ENCODE data around the gene ABI3BP.
"Not testable (repeated sequence)": the region's sequence is repeated elsewhere in the genome, so short reads cannot be mapped to it uniquely, and the experiment has no call there.

ABI3BP gene, protein sequence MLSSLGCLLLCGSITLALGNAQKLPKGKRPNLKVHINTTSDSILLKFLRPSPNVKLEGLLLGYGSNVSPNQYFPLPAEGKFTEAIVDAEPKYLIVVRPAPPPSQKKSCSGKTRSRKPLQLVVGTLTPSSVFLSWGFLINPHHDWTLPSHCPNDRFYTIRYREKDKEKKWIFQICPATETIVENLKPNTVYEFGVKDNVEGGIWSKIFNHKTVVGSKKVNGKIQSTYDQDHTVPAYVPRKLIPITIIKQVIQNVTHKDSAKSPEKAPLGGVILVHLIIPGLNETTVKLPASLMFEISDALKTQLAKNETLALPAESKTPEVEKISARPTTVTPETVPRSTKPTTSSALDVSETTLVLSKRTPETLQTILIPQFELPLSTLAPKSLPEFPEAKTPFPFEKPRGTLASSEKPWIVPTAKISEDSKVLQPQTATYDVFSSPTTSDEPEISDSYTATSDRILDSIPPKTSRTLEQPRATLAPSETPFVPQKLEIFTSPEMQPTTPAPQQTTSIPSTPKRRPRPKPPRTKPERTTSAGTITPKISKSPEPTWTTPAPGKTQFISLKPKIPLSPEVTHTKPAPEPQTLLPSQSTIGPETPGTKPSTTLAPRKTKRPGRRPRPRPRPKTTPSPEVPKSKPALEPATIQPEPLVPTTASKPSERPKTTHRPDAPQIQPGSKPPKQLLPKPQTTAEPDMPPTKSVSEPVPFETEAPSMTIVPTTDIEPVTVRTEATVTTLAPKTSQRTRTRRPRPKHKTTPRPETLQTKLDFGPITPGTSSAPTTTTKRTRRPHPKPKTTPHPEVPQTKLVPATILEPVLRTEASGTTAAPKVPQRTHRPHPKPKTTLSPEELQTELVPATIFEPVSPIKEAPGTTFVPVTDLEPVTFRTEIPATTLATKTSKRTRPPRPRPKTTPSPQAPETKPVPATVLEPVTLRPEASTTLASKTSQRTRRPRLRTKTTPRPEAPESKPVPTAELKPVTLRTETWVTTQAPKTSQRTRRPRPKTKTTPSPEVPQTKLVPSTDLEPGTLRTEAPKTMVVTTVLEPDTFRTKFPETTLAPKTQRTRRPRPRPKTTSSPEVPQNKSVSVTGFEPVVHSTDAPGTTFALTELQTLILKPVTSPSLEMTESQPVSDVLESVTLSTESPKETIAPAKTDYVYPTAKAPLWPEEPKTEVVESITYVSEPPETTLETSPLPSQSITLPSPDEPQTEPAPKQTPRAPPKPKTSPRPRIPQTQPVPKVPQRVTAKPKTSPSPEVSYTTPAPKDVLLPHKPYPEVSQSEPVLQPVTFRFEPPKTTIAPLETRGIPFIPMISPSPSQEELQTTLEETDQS (N-terminal part only)

DNA sequence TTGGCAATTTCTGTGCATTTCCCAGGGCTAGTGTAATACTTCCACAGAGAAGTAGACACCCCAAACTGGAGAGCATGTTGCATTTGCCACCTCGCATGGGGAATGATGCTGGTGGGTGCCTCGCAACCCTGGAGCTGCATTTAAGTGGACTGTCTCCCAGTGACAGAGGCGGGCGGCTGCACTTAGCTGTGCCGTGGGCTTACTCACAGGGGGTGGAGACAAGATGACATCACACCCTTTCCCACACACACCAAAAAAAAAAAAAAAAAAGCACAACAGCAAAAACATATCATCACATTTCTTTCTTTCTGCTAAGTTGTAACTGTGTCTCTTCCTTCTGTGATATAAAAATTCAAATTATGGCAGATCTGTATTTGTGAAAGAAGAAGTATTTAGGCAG is at the start of gene ABI3BP:
Gene ABI3BP, minus strand, starts transcription at position 113 of the 400 bp plus-strand sequence. Its CDS starts 37 bp downstream, at position 76.
- peak in 1 of 2 donors; percentile 19 for DNase-seq

DNA sequence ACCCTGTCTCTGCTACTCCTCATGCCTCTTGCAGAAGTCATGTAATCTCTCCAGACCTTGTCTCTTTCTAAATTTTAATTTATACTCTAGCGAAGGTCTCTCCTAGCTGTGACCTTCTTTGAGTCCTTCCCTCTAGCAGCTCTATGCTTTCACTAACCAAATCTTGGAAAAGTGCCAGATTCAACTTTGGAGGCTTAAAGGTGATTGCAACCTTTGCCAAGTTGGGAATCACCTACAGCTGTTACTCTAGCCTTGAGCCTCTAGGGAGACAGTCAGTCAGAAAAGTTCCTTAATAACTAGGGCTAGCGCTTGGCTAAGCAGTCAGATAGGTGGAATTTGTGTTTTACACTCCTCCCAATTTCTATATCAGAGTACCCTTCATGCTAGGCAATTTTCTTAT is 46.1 kb upstream of the ABI3BP start:
- no peak for DNase-seq

DNA sequence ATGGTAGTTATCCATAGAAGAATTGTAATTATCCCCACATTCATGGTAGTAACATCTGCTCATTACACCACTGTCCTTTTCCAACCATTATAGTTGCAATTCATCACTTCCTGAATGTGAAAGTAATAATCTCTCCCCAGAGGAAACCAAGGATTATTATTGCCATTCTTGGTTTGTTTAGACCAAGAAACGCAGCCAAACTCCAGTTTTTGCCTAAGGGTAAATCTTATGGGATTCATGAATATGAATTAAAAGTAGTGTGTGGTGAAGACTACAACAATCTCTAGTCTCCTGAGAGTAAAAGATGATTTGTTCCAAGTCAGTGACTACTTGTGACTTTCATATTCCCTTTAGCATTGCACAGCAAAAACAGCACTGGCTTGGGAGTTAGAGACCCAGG is 45.7 kb upstream of the ABI3BP start:
- DNase-seq: no peak

DNA sequence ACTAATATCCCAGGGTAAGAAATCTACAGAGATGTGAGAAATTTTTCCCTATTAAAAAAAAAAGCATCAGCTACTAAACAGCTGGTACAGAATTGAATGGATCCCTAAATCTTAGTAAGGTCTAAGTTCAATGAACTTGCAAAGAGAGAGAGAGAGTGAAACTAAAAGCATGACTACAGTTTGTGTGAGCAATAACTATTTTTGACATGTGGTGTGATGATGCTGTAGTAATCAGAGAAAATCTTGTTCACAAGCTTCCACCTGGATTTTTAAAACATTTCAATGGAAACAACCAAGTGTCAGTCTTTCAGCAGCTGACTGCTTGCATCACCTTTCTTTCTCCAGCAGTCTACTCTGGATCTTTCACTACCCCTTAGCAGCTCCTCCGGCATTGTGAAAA is 45.2 kb upstream of the ABI3BP start:
- DNase-seq: no peak

DNA sequence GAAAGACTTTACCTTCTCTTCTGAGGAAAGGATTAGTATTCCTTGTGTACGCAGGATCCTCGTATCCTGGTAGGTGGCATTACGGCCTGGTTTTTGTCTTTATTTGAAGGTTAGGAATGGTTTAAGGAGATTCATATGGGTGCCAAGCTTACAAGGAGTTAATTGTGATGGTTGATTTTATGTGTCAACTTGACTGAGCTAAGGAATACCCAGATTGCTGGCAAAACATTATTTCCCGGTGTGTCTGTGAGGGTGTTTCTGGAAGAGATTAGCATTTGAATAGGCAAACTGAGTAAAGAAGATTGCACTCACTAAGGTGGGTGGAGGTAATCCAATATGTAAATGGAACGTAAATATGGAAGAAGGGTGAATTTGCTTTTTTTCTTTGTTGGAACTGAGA is 44.4 kb upstream of the ABI3BP start:
- DNase-seq: no peak

DNA sequence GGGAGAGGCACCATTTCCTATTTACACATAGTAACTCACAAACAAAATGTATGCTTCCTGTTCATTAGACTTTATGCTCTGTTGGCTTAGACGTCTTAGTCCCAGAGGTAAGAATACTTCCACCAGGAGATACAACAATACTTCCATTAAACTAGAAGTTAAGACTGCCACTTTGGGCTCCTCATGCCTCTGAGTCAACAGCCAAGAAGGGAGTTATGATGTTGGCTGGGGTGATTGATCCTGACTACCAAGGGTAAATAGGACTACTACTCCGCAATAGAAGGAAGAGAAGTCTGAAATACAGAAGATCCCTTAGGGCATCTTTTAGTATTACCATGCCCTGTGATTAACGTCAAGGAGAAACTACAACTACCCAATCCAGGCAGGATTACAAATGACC is 43.5 kb upstream of the ABI3BP start:
- DNase-seq: no peak

DNA sequence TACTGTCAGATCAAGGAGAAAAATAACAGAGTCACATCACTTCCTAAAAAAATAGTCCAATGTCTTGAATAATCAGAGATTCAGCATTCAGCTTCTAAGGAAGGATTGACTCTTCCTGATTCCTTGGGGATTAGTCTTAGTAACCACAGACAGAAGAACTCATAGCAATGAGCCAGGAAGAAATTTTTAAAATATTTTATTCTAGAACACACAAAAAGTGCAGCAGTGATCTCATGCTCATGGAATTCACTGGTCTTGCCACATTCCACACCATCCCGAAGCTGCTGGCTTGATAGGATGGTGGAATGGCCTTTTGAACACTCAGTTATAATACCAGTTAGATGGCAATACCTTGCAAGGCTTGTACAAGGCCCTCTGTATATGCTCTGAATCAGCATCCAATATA is 43.0 kb upstream of the ABI3BP start:
- no peak for DNase-seq

DNA sequence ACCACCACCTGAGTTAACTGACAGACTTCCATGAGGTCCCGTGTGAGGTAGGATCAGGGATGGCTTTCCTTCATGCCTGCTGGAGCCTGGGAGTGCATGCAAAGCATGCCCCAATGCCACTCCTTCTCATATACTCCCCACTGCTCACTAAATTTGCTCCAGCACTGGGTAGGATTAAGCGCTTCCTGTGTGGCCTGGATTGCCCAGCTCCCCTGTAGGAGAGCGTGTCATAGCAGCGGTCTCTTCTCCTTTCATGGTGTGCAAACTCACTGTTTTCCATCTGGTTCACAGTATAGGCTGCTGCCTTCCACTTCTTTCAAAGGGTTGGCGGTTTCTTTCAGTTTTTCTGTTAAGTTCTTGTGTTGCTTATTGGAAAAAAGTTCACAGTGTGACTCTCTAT is 34.1 kb upstream of the ABI3BP start:
- DNase-seq: no peak

DNA sequence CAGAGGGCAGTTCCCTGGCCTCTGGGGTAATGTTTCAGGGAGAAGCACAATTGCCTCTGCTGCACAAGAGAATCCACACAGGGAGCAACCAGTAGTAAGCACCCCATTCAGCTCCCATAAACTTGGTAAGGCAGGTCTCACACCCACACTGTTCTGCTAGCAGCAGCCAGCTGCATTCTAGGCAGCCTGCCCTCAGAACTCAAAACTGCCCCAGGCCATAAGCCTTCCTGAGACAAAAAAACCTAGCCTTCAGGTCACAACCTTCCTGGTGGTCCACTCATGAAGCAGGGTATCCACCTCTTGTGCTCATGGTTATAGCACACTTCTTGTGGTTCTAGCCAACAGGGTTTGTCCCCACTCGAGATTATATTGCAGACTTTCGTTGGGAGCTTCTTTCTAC is 33.7 kb upstream of the ABI3BP start:
- DNase-seq: no peak

DNA sequence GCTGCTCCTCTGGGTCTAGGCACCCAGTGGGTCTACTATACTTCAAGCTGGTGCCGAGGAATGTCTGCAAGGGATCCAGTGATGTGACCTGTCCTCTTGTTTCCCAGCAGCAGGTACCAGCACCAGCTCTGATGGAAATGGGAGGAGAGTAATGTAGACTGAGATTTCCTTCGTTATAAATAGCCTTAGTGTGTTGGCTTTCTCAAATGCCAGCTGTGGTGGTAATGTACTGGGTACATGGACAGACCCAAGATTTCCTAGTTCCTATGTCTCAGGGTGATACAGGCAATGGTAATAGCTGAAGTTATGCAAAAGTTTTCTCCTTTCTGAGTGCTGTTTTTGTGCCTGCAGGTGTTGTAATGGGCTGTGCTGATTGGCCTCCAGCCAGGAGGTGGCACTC is 33.0 kb upstream of the ABI3BP start:
- DNase-seq: no peak

DNA sequence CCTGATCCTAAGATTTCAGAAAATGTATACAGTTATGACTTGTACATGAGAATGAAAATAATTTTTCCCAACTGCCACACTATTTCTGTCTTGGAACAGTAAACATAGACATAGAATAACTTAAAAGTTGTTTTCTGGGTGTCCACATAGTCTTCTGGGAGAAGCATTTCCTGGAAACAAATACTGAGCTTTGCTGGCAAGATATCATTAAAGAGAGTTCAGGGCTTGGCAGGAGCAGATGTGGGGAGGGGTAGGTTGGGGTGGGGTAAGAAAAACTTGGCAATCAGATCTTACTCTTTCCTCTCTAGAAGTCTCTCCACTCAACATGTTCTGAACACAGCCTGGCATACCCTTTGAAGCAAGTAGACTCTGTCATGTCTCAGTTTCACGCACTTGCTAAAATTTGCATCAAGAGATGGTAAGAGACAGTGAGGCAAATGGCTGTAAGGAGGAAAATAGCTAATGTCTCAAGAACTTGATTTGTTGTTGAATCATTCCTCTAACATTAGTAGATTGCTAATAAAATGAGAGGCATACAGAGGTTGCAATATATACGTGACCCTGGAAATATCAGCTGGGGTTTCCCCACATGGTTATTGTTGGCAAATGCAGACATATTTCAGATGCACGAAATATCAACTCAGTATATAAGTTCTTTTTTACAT is 27.3 kb upstream of the ABI3BP start:
- no peak for DNase-seq

DNA sequence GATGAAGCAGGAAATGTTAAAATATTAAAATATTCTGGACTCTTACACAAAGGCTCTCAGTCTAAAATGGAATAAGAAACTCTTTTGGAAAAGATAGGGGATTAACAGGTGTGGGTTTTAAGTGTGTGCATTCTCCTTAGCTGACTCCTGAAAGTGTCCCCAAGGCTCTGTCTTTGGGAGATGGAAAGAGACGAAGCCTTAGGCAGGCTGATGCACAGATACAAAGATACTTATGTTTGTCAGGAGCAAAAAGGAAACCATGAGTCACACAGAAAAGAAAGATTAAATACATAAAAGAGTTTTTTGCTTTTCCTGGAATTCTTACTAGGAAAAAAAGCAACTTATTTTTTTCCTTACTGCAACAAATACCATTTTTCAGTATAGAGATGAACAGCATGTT is 23.8 kb upstream of the ABI3BP start:
- DNase-seq: no peak

DNA sequence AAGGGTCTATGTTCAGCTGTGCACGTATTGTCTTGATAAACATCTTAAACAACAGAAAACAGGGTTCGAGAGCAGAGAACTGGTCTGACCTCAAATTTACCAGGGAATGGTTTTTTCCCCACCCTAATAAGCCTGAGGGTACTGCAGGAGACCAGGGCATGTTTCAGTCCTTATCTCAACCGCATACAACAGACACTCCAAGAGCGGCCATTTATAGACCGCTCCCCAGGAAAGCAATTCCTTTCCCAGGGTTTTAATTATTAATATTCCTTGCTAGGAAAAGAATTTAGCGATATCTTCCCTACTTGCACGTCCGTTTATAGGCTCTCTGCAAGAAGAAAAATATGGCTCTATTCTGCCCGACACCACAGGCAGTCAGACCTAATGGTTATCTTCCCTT is 19.1 kb upstream of the ABI3BP start:
- not testable (repeated sequence) for DNase-seq

DNA sequence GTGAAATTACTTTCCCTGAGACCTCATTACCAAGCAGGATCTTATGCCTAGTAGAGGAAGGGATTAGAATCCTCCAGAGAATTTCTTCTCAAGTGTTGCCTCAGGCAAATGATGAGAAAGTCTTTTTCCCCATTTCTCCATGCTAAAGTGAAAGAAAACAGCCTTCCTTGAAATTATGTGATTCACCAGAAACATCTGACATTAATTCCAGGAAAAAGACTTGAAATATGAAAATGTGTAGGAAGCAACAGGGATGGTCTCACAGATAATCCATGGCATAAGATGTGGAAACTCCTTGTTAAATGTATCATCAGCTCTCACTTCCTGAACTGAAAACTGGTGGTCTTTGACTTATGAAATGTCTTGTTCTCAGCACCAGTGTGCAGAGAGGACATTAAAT is 17.9 kb upstream of the ABI3BP start:
- DNase-seq: no peak

DNA sequence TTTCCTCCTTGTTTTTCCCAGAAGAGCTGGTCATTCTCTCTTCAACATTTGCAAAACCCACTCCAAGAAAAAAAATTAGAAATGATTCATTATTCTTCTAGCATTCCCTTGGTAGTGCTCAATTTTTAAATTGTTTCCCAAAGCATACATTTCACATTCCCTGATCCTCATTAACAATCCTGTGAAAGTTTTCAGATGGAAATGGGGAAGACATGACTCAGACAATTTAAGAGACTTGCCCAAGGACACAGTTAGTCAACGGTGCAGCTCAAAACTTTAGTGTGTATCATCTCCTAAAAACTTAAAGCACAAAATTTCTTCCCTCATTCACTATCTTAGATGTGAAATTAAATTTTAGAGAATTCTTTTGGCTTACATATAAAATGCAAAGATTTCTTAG is 17.1 kb upstream of the ABI3BP start:
- no peak for DNase-seq

DNA sequence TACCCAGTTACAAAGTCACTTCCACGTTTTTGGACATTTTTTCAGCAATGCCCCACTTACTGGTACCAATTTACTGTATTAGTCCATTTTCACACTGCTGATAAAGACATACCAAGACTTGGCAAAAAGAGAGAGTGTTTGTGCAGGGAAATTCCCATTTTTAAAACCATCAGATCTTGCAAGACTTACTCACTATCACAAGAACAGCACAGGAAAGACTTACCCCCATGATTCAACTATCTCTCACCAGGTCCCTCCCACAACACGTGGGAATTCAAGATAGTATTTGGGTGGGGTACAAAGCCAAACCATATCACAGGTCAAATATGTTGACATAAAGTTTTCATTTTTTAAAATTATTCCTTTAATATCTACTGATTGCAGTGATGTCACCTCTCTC is 16.2 kb upstream of the ABI3BP start:
- no peak for DNase-seq

DNA sequence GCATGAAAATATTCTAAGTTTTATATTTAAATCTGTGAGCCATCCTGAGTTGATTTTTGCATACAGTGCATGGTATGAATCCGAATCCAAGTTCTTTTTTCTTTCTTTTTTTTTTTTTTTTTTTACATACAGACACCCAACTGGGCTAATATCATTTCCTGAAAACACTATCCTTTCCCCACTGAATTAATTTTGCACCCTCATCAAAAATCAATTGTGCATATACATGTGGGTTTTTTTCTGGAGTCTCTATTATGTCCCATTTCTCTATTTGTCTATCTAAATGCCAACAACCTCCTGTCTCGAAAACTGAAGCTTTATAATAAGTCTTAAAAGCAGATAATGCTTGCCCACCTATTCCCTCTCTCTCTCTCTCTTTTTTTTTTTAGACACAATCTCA is 5.9 kb upstream of the ABI3BP start:
- DNase-seq: no peak

DNA sequence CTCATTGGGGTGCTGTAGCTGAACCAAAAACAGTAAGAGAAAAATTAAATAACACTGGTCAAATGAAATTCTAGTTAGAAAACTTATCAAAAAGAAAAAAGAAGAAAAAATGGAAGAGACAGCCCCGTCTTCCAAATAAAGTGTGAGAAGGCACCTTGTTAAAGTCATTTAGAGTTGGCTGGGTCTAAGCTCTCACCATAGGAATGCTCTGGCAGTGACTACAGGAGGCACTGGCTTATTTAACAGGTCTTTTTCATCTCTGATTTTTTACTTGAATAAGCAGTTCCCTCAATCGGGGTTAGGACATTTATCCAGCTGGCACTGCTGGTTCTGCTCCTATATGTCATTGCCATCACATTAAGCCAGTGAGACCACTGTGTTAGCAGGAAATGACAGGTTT is 1.6 kb upstream of the ABI3BP start:
- DNase-seq: no peak

DNA sequence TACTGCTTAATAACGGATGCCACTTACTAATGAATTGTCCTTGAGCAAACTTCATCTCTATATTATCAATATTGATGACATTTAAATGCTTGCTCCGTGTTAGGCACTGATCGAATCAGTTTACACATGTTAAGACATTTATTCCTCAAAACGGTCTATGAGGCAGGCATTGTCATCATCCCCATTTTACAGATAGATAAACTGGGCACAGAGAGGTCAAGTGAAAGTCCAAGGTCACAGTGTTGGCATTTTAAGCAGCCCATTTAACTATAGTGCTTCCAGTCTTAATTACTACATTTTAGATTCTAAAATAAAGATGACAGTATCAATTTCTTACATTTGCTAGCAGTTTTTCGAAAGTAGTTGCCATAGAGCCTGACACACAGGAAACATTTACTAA is 966 bp upstream of the ABI3BP start:
- no peak for DNase-seq

DNA sequence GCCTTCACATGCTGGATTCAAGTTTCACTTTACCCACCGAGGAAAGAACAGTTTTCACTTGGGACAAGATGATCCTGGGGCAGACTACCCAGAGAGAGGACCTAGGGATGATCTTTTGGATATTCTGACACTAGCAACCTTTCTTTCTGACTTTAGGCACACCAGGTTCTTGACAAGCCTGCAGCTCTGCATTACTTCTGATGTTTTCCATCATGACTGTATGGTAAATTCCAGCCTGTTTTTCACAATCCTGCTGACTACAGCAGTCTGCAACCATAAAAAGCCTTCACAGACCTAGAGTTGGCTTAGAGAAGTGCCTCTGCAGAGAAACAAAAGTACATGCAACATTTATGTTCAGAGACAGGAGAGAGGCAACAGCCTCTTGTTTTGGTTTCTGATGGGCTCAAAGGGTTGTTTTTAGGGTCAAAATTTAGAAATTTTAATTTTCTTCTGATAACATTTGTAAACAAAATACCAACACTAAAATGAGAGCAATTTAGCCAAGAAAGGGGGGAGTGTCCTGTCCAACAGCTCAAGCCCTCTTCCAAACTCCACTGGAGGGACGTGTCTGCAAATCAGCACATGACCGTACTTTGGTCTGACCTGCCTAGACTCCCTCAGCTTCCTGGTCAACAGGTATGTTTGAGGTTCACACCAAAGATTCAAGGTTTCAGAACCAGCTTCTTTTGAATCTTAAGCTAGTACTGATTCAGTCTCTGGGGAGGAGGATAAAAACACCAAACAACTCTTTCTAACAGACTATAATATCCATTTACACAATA is 799 bp downstream of the ABI3BP start:
- no peak for DNase-seq

DNA sequence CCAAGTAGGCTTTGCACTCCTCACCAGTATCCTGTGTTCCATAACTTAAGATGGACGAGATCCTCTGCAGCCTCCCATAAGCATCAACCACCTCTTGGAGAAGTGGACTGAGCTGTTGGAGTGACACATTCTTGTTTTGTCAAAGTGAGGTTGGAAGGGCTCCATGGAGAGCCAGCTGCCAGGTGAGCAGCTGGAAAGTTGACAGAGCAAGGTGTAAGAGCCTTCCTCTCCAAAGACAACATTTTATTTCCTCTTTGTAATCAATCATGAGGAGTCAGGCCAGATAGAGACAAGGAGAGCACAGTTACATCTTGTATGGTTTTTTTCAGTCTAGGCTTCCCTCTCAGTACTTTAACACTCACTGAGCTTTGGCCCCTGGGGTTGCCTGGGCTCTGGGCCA is 5.1 kb downstream of the ABI3BP start:
- no peak for DNase-seq

DNA sequence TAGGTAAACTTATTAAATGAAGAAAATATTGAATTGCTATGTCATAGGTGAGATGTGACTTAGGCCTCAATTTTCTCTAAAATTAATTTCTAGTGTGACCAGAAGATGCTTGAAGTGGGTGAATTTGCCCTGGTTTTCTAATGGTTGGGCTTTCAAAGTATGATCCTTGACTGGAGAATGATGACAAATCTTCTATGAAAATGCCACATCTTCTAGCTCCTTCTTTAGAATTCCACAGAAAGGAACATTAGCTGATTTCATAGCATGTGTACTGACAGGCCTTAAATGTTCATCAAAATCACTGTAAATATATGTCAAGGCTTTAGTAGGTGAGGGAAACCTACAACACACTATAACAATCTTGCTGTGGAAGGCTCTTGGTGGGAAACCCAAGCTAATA is 8.9 kb downstream of the ABI3BP start:
- no peak for DNase-seq
